ENCODE measurements around the gene TOX3.

Gene TOX3

DNA sequence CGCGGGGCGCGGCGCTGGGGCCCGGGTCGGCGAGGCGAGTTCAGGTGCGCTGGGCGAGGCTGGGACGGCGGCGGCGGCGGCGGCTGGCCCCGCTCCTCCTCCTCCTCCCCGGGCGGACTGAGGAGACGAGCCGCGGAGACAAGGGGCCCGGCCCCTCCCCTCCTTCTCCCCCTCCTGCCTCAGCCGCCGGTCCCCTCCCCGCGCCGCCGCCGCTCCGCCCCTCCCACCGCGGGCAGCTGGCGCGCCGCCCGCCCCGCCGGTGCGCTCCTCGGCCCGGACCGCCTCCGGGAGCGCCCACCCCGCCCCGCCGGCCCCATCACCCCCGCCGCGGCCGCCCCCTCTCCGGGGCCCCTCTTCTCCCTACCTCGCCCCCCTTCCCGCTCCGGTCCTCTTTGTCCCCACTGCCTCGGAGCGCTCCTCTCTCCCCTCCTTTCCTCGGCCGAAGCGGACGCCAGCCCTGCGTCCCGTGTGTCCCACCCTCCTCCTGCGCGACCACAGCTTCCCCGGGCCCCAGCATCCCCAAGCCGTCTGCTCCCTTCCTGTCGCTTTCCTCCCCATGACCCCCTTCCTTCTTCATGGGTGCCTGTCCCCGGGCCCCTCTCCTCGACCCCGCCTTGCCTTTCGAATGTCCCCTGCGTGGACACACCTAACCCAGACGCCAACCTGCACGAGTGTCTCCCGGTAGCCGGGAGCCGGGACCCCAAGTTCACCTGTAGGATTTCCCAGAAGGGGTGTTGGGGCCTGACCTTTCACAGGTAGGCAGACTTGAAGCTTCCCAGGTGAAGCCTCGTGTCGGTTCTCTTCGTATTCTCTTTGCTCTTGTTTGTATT, at the start of gene TOX3:
TOX3 (minus strand) TSS at position 140 of the 830 bp plus-strand sequence. CDS start 420 bp downstream, outside the sequence.
- no peak for DNase-seq

DNA sequence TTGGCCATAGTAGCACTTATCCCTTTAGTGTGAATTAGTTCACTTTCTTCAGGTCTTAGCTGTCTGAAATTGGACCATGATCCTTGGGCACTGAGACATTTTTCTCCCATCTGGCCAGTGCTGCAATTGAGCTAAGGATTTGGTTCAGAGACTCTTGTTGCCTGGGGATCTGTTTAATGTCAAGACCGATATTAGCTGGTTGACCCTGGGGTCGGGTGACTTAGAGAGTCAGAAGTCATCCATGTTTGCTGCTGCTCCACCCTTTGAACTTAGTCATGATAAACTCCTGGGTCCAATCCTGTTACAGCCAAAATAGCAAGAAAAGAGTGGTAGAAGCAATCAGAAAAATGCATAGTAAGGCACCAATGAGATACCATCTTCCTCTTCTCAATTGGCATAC, 45.8 kb upstream of the TOX3 start:
- DNase-seq = no peak

DNA sequence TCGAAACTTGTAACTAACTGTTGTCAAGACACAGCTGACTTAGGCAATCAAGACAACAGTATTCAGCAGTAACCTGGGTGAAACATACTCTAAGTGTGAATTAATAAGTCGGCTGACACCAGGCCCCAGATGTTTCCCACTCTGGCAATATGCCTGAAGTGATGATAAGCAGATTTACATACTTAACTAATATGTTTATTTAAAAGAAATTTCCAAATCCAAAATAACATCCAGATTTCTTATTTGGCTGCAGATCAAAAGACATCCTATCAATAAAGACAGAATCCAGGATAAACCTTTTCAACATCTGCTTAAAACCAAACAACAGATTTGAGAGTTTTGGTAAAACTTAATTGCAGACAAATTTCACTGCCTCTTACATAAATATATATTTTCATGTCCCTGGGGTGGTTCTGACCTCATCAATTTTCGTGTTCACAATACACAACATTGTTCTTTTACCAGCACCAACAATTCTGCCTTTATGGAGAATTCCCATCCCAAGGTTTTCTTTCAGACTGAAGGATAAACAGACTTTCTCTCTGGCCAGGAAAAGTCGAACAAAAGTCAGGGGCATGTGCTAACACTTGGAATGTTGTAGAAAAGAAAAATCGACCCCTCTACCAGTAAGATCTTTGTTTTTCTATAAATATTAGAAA, 45.1 kb upstream of the TOX3 start:
- no peak for DNase-seq

DNA sequence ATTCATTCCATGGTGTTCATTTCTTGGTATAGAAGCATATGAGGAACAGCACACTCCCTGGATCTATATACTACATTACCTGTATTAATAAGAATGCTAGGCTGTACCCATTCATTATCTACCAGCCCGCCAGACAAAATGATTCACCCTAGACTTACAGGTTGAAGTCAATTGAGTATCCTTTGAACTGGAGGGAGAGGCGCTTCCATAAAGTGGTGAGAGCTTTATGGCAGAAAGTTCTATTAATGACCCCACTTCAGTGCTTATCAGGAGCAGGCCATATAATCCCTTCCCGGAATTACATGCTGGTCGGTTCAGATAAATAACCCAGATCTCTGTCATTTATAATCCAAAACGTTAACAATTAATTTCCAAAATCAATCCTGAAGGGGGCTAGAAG, 44.5 kb upstream of the TOX3 start:
- no peak for DNase-seq

DNA sequence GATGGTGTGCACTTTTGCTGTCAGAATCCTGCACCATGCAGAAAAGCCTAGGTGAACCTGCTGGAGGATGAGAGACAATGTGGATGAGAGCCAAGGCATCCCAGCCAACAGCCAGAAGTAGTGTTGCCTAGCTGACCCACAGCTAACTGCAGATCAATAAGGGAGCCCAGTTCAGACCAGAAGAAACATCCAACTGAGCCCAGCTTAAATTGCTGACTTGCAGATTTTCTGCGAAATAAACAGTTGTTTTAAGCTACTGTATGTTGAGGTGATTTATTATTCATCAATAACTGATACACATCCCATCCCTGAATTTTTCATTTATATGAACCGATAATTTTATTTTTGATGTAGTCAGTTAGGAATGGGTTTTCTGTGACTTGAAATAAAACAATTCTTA, 39.2 kb upstream of the TOX3 start:
- DNase-seq = no peak

DNA sequence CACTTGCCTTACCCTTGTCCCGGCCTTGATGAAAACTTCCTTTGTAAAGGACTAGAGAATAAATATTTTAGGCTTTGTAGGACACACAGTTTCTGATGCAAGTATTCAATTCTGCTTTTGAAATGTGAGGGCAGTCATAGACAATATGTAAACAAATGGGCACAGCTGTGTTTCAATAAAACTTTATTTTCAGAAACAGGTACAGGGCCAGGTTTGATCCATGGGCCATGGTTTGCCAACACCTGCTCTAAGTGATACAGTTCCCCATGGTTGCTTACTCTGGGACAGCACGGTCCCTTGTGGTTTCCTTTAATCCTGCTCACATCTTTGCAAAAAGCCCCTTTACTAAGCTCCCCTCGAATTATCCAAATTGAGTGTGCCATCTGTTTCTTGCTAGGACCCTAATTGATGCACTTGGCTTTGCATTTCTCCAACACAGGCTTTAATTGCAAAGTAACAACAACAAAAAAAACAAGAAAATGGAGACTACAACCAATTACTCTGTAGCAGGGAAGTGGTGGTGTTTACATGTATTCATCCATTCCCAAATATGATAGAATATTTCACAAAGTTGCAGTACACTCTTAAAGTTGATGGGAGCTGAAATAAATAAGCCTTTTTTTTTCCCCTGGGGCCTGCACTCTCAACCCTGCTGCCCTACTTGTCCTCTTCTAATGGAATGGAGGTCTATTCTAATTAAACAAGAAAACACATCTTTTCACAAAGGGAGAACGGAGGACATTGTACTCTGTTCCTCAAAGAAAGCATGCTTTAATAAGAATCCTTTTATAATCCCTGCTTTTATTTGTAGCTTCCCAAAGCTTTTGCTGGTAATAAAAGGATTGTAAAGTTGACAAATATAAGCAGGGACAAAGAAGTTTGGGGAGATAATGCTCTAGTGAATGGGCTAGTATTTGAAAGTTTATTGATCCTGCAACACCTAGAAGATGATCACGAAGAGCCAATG, 37.7 kb upstream of the TOX3 start:
- DNase-seq = no peak

DNA sequence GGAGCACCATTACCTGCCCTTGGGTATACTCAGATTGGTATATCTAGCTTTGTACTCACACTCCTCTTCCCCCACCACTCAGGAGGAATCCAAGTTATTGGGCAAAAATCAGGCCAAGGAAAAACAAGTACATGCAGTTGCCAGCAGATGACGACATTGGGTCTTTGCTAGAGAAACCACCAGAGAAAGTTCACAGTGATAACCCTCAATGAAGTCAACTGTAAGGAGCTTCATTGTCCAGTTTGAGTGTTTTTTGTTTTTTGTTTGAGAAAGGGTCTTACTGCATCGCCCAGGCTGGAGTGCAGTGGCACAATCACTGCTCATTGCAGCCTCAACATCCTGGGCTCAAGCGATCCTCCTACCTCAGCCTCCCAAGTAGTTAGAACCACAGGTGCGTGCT, 34.6 kb upstream of the TOX3 start:
- DNase-seq = no peak

DNA sequence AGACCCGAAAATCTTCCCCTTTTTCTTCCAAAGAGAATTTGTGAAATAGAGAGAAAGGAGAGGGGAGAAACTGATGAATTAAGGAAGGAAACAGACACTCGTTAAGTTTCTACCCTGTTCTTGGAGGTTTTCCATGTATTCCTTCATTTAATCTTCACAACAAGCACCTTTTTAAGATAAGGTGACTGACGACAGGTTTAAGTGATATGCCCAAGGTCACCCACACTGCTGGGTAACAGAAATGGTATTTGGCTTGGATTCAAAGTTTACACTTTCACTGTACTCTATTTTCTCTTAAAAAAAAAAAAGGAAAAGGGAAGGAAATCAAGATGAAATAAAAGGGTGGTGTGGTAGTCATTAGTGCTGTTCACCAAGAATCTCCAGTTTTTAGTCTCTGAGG, 33.5 kb upstream of the TOX3 start:
- DNase-seq = no peak

DNA sequence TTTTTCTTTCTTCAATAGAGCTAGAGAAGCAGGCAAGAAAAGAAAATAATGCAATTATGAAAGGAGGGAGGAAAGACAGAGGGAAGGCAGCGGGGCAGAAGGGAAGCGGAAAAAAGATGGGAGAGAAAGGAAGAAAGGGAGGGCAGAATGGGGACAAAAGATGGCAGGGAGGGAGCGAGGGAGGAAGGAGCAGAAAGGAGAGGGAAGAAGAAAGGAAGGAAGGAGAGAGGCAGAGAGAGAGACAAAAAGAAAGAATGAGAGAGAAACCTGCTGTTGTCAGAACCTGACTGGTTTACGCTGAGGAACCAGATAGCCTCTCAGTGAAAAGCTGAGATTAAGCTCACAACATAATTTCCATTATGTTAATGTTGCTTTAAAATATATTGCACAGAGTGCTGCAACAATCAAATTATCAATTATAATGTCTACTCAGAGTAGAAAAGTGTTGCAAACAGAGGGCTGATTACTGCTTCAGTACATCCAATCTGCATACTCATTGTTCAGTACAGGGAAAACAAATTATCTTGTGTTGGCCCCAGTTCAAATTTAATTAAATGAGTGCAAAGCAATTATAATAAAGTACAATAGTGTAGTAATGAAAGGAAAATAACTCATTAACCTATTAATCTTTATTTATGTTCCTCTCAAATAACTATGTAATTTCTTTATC, 32.0 kb upstream of the TOX3 start:
- no peak for DNase-seq

DNA sequence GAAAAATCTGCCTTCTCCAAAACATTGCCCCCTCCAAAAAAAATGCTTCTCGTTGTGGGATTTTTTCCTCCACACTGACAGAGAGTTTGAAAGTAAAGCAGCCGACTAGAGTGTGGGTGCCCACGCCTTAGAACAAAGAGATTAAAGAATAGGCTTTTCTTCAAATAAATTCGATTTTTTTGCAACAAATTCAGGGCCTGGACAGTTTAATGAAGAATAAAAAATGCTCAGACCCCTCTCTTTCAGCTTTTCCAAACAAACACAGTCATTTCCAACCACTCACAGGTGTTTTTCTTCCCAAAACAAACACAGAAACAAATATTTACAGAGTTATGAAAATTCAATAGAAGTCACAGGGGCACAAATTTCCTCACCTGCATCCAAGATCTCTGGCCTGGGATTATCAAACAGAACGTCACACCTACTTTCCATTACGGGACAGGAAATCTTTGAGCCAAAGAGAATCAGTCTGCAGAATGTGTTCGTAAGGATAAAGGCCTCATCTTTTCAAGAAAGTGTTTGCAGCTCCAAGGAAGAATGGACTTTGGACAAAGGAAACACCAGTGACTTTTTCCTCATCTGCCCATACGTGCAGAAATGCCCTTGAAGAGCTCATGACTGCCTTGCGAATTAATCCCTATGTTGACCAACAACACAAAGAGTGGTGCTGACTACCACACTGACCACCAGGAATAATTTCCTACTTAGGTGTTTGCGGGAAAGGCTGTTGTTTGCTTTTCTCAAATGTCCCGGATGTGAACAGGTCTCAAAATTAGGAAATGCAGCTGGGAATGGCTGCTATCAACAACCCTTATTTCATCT, 31.3 kb upstream of the TOX3 start:
- DNase-seq = no peak

DNA sequence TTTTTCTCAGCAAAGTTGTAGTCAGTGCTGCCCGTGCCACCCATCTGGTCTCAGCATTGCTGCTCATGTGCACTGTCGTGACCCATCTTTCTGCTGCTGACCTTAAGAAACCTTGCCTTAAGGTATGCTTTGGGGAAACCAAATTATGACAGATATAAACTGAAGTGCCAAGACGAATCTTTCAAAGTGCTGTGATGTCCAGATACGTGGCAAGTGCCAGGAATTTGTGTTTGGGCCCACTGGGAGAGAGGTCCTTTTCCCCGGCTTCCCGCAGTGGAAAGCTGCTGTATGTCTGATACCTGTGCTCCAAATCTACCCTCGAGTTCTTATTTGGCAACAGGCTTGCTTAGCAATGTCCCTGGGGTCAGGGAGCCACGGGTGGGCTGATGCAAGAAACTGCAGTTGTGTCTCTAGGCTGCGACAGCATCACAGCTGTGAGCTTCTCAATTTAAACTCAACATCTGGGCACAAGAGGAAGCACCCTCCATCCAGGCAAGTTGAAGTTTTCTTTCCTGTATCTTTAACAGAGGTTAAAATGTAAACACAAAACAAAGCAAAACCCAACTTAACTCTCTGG, 30.3 kb upstream of the TOX3 start:
- no peak for DNase-seq

DNA sequence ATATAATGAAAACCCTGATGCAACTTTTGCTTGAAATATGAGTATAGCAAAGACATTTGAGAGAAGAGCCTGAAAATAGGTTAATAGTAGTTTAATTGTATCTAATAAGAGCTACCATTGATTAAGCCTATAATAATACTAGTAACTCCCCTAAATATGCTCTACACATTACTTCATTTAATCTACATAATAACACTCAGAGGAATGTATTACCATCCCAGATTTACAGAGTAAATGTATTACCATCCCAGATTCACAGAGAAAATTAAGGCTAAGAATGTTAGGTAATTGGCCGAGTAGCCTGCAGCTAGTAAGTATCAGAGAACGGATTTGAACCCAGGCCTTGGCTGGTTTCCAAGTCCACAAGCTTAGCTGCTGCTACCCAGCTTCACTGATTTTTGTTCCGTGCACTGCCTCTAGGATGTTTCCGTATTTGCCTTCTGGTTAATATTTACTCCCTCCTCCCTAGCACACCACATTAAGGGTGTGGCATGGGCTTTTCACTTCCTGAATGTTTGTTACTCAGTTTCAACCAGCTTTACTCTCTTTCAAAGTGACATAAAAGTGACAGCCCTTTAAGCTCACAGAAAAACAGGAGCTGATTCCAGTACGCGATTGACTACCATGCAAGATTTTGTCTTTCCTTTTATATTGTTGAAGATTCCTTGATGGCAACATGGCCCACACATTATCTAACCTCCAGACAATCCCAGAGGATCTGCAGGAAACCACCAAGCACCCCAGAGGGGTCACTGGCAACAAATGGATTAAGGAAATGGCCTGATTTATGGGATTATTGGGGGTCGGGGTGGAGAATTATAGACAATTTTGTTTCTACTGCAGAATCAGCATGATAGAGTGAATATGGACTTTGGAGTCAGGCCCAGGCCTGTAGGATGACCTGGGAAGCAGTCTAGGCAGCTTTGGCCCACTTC, 26.7 kb upstream of the TOX3 start:
- DNase-seq = no peak

DNA sequence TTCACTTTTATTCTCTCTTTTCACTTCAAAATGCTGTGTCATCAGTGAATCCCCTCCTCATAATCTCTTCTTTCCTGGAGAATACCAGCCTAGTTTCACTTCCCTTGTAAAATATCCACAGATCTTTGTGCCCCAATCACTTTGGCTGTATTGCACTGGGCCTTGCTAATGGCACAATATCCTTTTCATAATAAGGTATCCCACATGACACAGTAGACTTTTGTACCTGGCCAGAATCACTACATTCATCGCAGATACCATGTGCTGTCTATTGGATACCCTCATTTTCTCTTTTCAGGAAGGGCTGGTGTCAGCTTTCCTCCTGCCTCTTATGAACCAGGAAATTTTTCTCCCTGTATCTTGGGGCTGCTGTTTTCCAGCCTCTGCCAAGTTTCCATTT, 25.7 kb upstream of the TOX3 start:
- no peak for DNase-seq

DNA sequence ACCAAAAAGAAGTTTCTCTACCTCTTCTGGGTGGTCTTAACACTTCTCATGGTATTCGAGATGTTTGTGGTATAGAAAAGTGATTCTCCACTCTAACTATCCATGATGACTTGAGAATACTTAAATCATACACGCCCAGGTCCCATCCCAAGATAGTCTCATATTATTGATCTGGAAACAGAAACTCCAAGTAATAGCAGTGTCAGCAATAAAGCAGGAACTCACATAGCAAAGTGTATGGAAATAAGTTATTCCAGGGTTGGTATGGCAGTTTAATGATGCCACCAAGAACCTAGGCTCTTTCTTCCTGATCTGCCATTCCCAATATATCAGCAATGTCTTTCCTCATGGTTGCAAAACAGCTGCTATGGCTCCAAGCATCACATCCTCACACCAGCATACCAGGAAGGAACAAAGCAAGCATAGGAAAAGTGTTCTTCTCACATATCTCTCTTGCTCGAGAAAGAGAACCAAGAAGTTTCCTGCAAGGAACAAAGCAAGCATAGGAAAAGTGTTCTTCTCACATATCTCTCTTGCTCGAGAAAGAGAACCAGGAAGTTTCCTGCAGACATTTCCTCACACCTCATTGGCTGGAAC, 23.6 kb upstream of the TOX3 start:
- DNase-seq = no peak

DNA sequence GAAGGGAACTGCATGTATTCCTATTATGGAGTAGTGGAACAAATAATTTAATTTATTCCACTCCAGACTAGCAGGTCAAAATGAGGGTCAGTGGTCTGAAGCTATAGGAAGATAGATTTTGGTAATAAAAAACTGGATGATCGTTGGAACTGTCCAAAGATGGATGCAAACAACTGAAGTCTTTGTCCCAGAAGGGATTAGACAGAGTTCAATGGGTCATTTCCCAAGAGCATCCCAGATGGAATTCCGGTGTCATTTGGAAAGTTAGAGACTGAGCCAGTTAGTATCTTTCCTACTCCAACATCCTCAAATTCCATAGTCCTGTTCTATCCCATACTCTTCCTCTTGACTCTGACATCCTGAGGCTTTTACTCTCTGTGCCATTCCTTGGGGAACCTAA, 22.8 kb upstream of the TOX3 start:
- no peak for DNase-seq

DNA sequence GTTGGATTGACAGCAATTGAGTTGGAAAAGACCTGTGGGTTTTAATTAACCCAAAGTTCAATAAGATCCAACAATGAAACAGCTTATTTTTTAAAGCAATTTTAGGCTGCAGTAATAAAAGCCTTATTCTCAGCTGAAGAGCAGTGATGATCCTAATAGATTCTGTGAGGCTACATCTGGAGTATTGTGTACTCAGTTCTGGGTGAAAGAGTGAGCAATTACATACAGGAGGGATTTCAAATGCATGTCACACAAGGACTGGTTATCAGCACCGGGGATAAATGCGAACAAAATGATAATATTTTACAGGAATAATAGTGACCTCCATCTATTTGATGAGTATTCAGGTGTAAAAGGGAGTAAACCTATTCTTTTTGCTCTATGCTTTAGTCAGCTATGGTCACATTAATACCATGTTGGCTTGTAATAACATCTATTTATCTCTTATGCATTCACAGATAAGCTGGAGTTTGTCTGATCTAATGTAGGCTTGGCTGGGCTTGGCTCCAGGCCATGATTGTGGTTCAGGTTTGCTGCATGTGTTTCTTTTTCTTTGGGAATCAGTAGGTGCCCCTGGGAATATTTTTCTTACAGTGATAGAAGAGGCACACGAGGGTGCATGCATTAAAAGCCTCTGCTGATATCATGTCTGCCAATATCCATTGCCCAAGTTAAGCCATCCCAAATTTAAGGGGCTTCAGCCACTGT, 22.2 kb upstream of the TOX3 start:
- DNase-seq = no peak

DNA sequence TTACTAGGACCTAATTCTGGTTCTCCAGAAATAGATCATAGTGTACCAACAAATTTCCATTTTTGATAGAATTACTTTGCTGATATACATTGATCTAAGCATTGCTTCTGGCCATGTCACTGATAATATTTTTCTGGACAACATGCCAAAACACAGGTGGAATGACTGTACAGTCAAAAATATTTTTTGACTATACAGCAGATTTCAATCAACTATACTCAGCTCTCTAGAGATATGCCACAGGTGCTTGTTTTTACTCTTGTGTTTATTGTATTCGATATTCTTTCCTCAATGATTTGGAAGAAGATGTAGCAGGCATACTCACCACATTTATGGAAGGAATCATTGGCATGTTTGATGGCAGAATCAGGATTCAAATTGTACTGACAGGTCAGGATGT, 21.6 kb upstream of the TOX3 start:
- no peak for DNase-seq

DNA sequence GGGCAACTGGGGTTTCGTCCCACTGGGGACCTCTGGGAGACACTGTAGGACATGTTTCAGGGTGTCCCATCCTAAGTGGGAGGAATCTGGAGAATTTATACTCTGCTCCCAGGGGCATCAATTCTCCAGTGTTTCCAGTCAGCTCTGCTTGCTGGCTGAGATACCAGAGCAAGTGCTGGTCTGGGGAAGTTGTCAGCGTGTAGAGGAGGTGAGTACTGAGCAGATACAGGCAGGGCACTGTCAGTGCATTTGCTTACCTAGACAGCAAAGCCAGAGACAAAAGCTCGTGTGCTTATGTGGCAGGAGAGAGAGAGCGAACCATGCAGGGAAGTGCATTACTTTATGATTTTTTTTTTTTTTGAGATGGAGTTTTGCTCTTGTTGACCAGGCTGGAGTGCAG, 20.2 kb upstream of the TOX3 start:
- no peak for DNase-seq
